Measurements from ENCODE around the gene ACOXL. TPM values are rescaled to one million over a fixed set of nuclear protein-coding genes. Genes with fewer than 3 reads are reported as not detected.
A peak's percentile ranks its signal among the peaks of the same experiment; 100 is the strongest.
"Not testable (repeated sequence)": the region's sequence is repeated elsewhere in the genome, so short reads cannot be mapped to it uniquely, and the experiment has no call there.

Gene ACOXL
- total RNA-seq, 1 experiment from 2014 or later: not detected

DNA sequence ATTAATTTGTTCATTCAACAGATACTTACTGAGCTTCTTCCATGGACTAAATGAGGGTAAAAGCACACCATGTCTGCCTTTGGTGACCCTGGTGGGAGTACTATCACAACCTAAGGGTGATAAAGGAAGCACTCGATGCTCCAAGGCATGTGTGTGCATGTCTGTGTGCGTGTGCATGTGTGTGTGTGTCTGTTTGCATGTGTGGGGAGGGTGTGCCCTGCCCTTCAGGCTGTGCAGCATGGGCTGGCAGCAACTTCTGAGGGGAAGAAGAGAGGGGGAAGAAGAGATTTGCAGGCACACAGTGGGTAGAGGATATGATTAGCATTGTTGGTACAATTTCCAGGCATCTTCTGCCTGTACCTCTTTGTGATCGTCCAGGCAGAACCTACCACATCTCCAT lies 121.6 kb downstream of the ACOXL start:
- Histone ChIP-seq H2AFZ (ENCODE audit: low read length) (no peak overlapping the region), H3K36me3 (ENCODE audit: insufficient read depth, low read length) (no peaks in the 10 kb centered on the region), H4K20me1 (ENCODE audit: insufficient read depth, low read depth, low read length) (no peaks in the 10 kb centered on the region), H3K4me2 (ENCODE audit: low read depth, low read length, poor library complexity, severe bottlenecking) (no peak overlapping the region), H3K9me3 (ENCODE audit: low read length) (no peaks in the 10 kb centered on the region), H3K4me3 (ENCODE audit: low read length) (no peak overlapping the region), H3K4me1 (ENCODE audit: low read length) (peaks cover 18% of the 10 kb centered on the region), H3K27ac (ENCODE audit: low read length) (no peak overlapping the region), H3K9me2 (replicated peaks; ENCODE audit: insufficient read depth, low read length) (no peaks in the 10 kb centered on the region), H3K27me3 (ENCODE audit: low read length) (0 out of 2 replicates have a peak, but pooled peaks cover under 1% of the 10 kb centered on the region), H3K79me2 (ENCODE audit: low read length) (no peaks in the 10 kb centered on the region), H3K9ac (ENCODE audit: low read length) (no peak overlapping the region)
- no peak for DNase-seq

DNA sequence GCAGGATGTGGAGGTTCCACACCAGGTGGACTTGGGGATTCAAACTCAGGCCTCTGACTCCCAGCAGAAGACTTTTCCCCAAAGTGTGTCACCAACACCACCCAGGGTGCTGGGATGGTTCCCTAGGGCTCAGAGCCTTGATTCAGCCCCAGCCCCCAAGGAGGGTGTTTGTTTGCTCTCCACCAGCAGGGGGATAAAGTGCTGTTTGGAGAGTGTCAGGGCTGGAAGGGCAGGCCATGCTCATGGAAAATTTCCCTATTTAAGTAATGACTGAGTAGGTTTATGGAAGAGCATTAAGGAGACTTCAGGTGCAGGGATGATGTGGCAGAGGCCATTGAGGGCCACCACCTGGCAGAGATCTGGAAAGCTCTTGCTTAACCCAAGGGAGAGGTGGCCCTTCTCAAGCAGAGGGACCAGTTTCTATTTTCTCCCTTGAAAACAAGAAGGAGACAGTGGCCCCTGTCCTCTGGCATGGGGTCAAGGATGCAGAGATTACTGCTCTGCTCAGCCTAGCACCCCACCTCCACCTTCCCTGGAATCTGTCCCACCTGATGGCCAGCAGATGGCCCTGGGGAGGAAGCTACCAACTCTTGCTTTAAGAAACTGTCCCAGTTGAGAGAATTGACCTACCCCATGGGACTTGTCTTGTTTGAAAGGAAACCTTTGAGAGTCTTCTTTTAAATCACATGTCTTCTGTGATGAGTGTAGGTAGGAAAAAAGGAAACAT lies 122.1 kb downstream of the ACOXL start:
- H3K27ac ChIP-seq (ENCODE audit: low read length): no peak overlapping the region

DNA sequence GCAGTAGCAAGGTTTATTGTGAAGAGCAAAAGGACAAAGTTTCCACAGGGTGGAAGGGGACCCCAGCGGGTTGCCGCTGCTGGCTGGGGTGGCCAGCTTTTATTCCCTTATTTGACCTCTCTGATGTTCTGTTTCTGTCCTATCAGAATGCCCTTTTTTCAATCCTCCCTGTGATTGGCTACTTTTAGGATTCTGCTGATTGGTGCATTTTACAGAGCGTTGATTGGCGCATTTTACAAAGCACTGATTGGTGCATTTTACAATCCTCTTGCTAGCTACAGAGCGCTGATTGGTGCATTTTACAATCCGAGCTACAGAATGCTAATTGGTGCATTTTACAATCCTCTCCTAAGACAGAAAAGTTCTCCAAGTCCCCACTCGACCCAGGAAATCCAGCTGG lies 123.5 kb downstream of the ACOXL start:
- peaks cover 28% of the 10 kb centered on the region for H3K4me1 ChIP-seq (ENCODE audit: low read length)
- DNase-seq; H3K9me2 ChIP-seq (replicated peaks; ENCODE audit: insufficient read depth, low read length); H3K79me2 ChIP-seq (ENCODE audit: low read length); H2AFZ ChIP-seq (ENCODE audit: low read length); H3K9ac ChIP-seq (ENCODE audit: low read length); H3K4me3 ChIP-seq (ENCODE audit: low read length); H3K4me2 ChIP-seq (ENCODE audit: low read depth, low read length, poor library complexity, severe bottlenecking); H3K27ac ChIP-seq (ENCODE audit: low read length); H3K9me3 ChIP-seq (ENCODE audit: low read length); H4K20me1 ChIP-seq (ENCODE audit: insufficient read depth, low read depth, low read length); H3K36me3 ChIP-seq (ENCODE audit: insufficient read depth, low read length); H3K27me3 ChIP-seq (ENCODE audit: low read length): not testable (repeated sequence)

More for the DNA sequence above, 122.1 kb downstream of the ACOXL start:
- H3K79me2 ChIP-seq (ENCODE audit: low read length): no peaks in the 10 kb centered on the region
- no peaks in the 10 kb centered on the region for H3K9me3 ChIP-seq (ENCODE audit: low read length)
- no peaks in the 10 kb centered on the region; the same call in 1 of the 2 replicates for H4K20me1 ChIP-seq (ENCODE audit: insufficient read depth, low read depth, low read length)
- H3K4me1 ChIP-seq (ENCODE audit: low read length): peaks cover 24% of the 10 kb centered on the region
- H3K4me3 ChIP-seq (ENCODE audit: low read length): no peak overlapping the region
- no peaks in the 10 kb centered on the region for H3K36me3 ChIP-seq (ENCODE audit: insufficient read depth, low read length)
- H3K9ac ChIP-seq (ENCODE audit: low read length): no peak overlapping the region
- H3K27me3 ChIP-seq (ENCODE audit: low read length): 0 out of 2 replicates have a peak, but pooled peaks cover 4% of the 10 kb centered on the region
- H3K4me2 ChIP-seq (ENCODE audit: low read depth, low read length, poor library complexity, severe bottlenecking): no peak overlapping the region
- H3K9me2 ChIP-seq (replicated peaks; ENCODE audit: insufficient read depth, low read length): no peaks in the 10 kb centered on the region
- DNase-seq: no peak
- no peak overlapping the region for H2AFZ ChIP-seq (ENCODE audit: low read length)

GRCh38 chr2:110858135-110858725 lies 125.9 kb downstream of the ACOXL start:
- Histone ChIP-seq H3K9me2 (replicated peaks; ENCODE audit: insufficient read depth, low read length) (no peaks in the 10 kb centered on the region), H3K9me3 (ENCODE audit: low read length) (no peaks in the 10 kb centered on the region), H3K4me2 (ENCODE audit: low read depth, low read length, poor library complexity, severe bottlenecking) (peak overlapping the region; percentile 71), H3K9ac (ENCODE audit: low read length) (peak overlapping the region; percentile 24), H3K4me3 (ENCODE audit: low read length) (peak overlapping the region; percentile 56), H3K79me2 (ENCODE audit: low read length) (no peaks in the 10 kb centered on the region), H3K4me1 (ENCODE audit: low read length) (peaks cover 28% of the 10 kb centered on the region), H3K36me3 (ENCODE audit: insufficient read depth, low read length) (no peaks in the 10 kb centered on the region), H4K20me1 (ENCODE audit: insufficient read depth, low read depth, low read length) (no peaks in the 10 kb centered on the region; the same call in 1 of the 2 replicates), H3K27me3 (ENCODE audit: low read length) (0 out of 2 replicates have a peak, but pooled peaks cover 4% of the 10 kb centered on the region), H2AFZ (ENCODE audit: low read length) (no peak overlapping the region), H3K27ac (ENCODE audit: low read length) (peak overlapping the region; percentile 55)
- peak; percentile 74 for DNase-seq

- H3K27me3 ChIP-seq (ENCODE audit: low read length): 0 out of 2 replicates have a peak, but pooled peaks cover 4% of the 10 kb centered on the region
- no peaks in the 10 kb centered on the region for H3K9me2 ChIP-seq (replicated peaks; ENCODE audit: insufficient read depth, low read length)
- H3K9me3 ChIP-seq (ENCODE audit: low read length): no peaks in the 10 kb centered on the region
- H3K4me2 ChIP-seq (ENCODE audit: low read depth, low read length, poor library complexity, severe bottlenecking): peak overlapping the region; percentile 71
- H3K36me3 ChIP-seq (ENCODE audit: insufficient read depth, low read length): no peaks in the 10 kb centered on the region
- no peak for DNase-seq
- peak overlapping the region; percentile 55 for H3K27ac ChIP-seq (ENCODE audit: low read length)
- H3K4me3 ChIP-seq (ENCODE audit: low read length): peak overlapping the region; percentile 56
- no peaks in the 10 kb centered on the region; the same call in 1 of the 2 replicates for H4K20me1 ChIP-seq (ENCODE audit: insufficient read depth, low read depth, low read length)
- no peaks in the 10 kb centered on the region for H3K79me2 ChIP-seq (ENCODE audit: low read length)
- no peak overlapping the region for H2AFZ ChIP-seq (ENCODE audit: low read length)
- peaks cover 28% of the 10 kb centered on the region for H3K4me1 ChIP-seq (ENCODE audit: low read length)
- H3K9ac ChIP-seq (ENCODE audit: low read length): peak overlapping the region; percentile 24
Observed at GRCh38 chr2:110858993-110859701, 126.8 kb downstream of the ACOXL start.

DNA sequence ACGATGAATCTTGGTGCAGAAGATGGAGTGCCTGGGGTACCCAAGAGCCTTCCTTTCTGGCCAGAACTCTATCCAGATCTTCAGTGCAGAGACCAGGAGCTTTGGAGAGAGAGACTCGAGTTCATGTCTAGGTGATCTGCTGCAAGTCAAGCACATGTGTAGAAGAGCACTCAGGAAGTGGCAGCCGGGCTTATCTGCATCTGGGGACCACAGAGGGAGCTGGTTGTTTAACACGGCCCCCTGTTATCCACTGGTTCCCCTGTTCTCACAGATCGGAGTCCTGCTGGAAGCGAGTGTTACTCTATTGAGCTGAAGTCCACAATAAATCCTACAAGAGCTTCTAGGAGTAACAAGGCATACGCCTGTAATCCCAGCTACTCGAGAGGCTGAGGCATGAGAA lies 128.3 kb downstream of the ACOXL start:
- Histone ChIP-seq H3K27me3 (ENCODE audit: low read length) (0 out of 2 replicates have a peak, but pooled peaks cover 4% of the 10 kb centered on the region), H3K79me2 (ENCODE audit: low read length) (no peaks in the 10 kb centered on the region), H3K4me3 (ENCODE audit: low read length) (no peak overlapping the region), H3K4me2 (ENCODE audit: low read depth, low read length, poor library complexity, severe bottlenecking) (no peak overlapping the region), H3K4me1 (ENCODE audit: low read length) (peaks cover 23% of the 10 kb centered on the region), H3K27ac (ENCODE audit: low read length) (no peak overlapping the region), H3K36me3 (ENCODE audit: insufficient read depth, low read length) (no peaks in the 10 kb centered on the region), H3K9me3 (ENCODE audit: low read length) (no peaks in the 10 kb centered on the region), H2AFZ (ENCODE audit: low read length) (no peak overlapping the region), H3K9me2 (replicated peaks; ENCODE audit: insufficient read depth, low read length) (no peaks in the 10 kb centered on the region), H3K9ac (ENCODE audit: low read length) (no peak overlapping the region), H4K20me1 (ENCODE audit: insufficient read depth, low read depth, low read length) (no peaks in the 10 kb centered on the region; the same call in 1 of the 2 replicates)
- DNase-seq: no peak

DNA sequence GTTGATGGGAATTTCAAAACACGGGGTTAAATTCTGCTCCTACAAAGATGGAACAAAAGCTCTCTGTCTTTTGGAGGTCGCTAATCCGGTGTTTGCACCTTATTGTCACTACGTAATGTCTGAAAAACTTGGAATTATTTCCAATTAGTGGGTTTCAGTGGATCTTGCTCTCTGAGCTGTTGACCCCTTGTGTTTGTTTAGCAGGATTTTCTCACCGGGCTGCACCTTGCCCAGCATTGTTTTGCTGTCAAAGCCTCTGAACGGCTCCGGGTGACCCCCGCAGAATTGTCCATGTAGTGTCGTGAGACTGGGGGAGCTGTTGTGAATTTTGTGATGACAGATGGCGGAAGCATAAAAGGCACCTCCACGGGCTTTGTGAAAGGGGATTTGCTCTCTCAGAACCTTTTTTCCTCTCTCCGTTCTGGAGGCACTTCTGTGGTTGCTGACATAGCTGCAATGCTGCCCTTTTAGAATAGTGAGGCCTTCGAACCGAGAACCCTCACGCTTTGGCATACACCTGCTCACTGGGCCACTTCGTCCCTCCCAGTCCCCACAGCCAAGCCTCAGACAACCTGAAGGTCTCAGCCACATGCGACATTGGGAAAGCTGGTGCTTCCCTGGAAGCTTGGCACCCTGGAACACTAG lies 129.4 kb downstream of the ACOXL start:
- Histone ChIP-seq H2AFZ (ENCODE audit: low read length) (no peak overlapping the region), H3K4me2 (ENCODE audit: low read depth, low read length, poor library complexity, severe bottlenecking) (no peak overlapping the region), H4K20me1 (ENCODE audit: insufficient read depth, low read depth, low read length) (no peaks in the 10 kb centered on the region; the same call in 1 of the 2 replicates), H3K27ac (ENCODE audit: low read length) (no peak overlapping the region), H3K79me2 (ENCODE audit: low read length) (no peaks in the 10 kb centered on the region), H3K4me3 (ENCODE audit: low read length) (no peak overlapping the region), H3K36me3 (ENCODE audit: insufficient read depth, low read length) (no peaks in the 10 kb centered on the region), H3K27me3 (ENCODE audit: low read length) (0 out of 2 replicates have a peak, but pooled peaks cover 4% of the 10 kb centered on the region), H3K9ac (ENCODE audit: low read length) (no peak overlapping the region), H3K4me1 (ENCODE audit: low read length) (peaks cover 23% of the 10 kb centered on the region), H3K9me2 (replicated peaks; ENCODE audit: insufficient read depth, low read length) (no peaks in the 10 kb centered on the region), H3K9me3 (ENCODE audit: low read length) (no peaks in the 10 kb centered on the region)
- DNase-seq: no peak
